ENCODE measurements around the gene RIPK3.

DNA sequence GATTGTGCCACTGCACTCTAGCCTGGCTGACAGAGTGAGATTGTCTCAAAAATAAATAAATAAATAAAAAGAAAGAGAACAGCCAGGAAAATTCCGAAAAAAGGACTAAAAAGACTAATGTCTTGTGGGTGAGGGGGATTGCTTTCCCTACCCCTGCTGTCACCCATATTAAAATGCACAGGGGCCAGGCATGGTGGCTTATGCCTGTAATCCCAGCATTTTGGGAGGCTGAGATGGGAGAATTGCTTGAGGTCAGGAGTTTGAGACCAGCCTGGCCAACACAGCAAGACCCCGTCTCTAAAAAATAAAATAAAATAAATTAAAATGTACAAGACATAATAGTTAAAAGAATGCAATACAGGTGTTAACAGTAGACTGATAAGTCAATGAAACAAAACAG lies 46.3 kb downstream of the RIPK3 start:
- TF ChIP-seq CTCF (IDR thresholded peaks at IDR 0.05) (no peak), EP300 (IDR thresholded peaks at IDR 0.05) (no peak), POLR2A (IDR thresholded peaks at IDR 0.05) (no peak)

Measured in ovary (tissue), 3 donors.